ENCODE data around the gene PECR. TPM values are rescaled to one million over a fixed set of nuclear protein-coding genes. Genes with fewer than 3 reads are reported as not detected.

PECR gene
- total RNA-seq, 1 experiment from 2014 or later, result 16.3 TPM

GRCh38 chr2:216064014-216064630 lies 17.5 kb downstream of the PECR start:
- ChIA-PET POLR2A (no interaction called here), CTCF (no interaction called here), RAD21 (ENCODE audit: low non-redundant PET in 1 of 2, low total read pairs in 2 of 2, uncharacterized antibody in 2 of 2, unreplicated experiment in 2 of 2) (no interaction called here)
- no peak for ATAC-seq
- no peak for DNase-seq (ENCODE audit: low read depth, low spot score)
- H3K4me3 ChIP-seq (replicated peaks in 1 of 2; ENCODE audit: low read depth in 1 of 2, low read length in 2 of 2), result no peak overlapping the region
- H3K79me2 ChIP-seq (ENCODE audit: insufficient read depth, low read length), result no peaks in the 10 kb centered on the region
- no TSS peak for BruUV-seq (replicated peaks)
- no peak overlapping the region for H3K9ac ChIP-seq (ENCODE audit: low read length)
- no peaks in the 10 kb centered on the region for H3K4me1 ChIP-seq (ENCODE audit: control insufficient read depth in 1 of 2, insufficient read depth in 2 of 2, low read length in 2 of 2)
- TF ChIP-seq RAD21 (IDR thresholded peaks at IDR 0.05; ENCODE audit: low read depth) (peak; percentile 39; the same call in 1 of the 2 replicates), POLR2AphosphoS5 (IDR thresholded peaks at IDR 0.05; ENCODE audit: low read depth, low read length) (no peak)
- no peaks in the 10 kb centered on the region for H4K20me1 ChIP-seq (ENCODE audit: insufficient read depth)
- no peaks in the 10 kb centered on the region for H3K27me3 ChIP-seq (ENCODE audit: insufficient read depth, low read length)
- H2AFZ ChIP-seq (ENCODE audit: low read depth, low read length, poor library complexity, severe bottlenecking), result no peak overlapping the region
- no peaks in the 10 kb centered on the region for H3K9me2 ChIP-seq (ENCODE audit: insufficient read depth)
- no peaks in the 10 kb centered on the region for H3K9me3 ChIP-seq (ENCODE audit: control insufficient read depth in 1 of 2, insufficient read depth in 1 of 2, low read depth in 1 of 2, low read length in 2 of 2)
- peaks cover 0 to 3% of the 10 kb centered on the region in 2 experiments; a peak in 1 of 4 replicates for H3K36me3 ChIP-seq (ENCODE audit: control insufficient read depth in 1 of 2, insufficient read depth in 2 of 2, low read length in 2 of 2)
- no peak overlapping the region for H3K4me2 ChIP-seq (ENCODE audit: low read length)
- no peak overlapping the region for H3K27ac ChIP-seq (ENCODE audit: low read depth, low read length)
- intact Hi-C loops (cut with micrococcal nuclease), result no loop called here

GRCh38 chr2:216059233-216059834 lies 22.3 kb downstream of the PECR start:
- TF ChIP-seq CTCF (IDR thresholded peaks at IDR 0.05 in 2 of 3, conservative IDR thresholded peaks at IDR 0.05 in 1 of 3; ENCODE audit: borderline replicate concordance in 1 of 3, insufficient read depth in 1 of 3, low read depth in 2 of 3, low read length in 2 of 3), result peak; percentile 9 to 48 (median 21); a peak in 3 of 6 replicates
- TF ChIP-seq CBX3 (IDR thresholded peaks at IDR 0.05; ENCODE audit: low read depth), result no peak
- TF ChIP-seq MAX (IDR thresholded peaks at IDR 0.05), result no peak
- TF ChIP-seq POLR2AphosphoS5 (IDR thresholded peaks at IDR 0.05; ENCODE audit: low read depth, low read length), result no peak
- no peak for TF ChIP-seq SIN3A (IDR thresholded peaks at IDR 0.05; ENCODE audit: low read depth)
- no peak for TF ChIP-seq FOSL1 (IDR thresholded peaks at IDR 0.05; ENCODE audit: low read depth)
- no peak for TF ChIP-seq ATF3 (IDR thresholded peaks at IDR 0.05)
- Histone ChIP-seq H3K9ac (ENCODE audit: low read length) (no peak overlapping the region), H2AFZ (ENCODE audit: low read depth, low read length, poor library complexity, severe bottlenecking) (no peak overlapping the region), H3K79me2 (ENCODE audit: insufficient read depth, low read length) (no peaks in the 10 kb centered on the region), H3K27me3 (ENCODE audit: insufficient read depth, low read length) (no peaks in the 10 kb centered on the region), H3K36me3 (ENCODE audit: control insufficient read depth in 1 of 2, insufficient read depth in 2 of 2, low read length in 2 of 2) (peaks cover 0 to 3% of the 10 kb centered on the region in 2 experiments; a peak in 1 of 4 replicates), H3K4me3 (replicated peaks in 1 of 2; ENCODE audit: low read depth in 1 of 2, low read length in 2 of 2) (no peak overlapping the region), H4K20me1 (ENCODE audit: insufficient read depth) (no peaks in the 10 kb centered on the region), H3K4me2 (ENCODE audit: low read length) (no peak overlapping the region), H3K27ac (ENCODE audit: low read depth, low read length) (no peak overlapping the region), H3K4me1 (ENCODE audit: control insufficient read depth in 1 of 2, insufficient read depth in 2 of 2, low read length in 2 of 2) (peaks cover 7 to 18% of the 10 kb centered on the region in 2 experiments; a peak in 3 of 4 replicates), H3K9me3 (ENCODE audit: control insufficient read depth in 1 of 2, insufficient read depth in 1 of 2, low read depth in 1 of 2, low read length in 2 of 2) (no peaks in the 10 kb centered on the region), H3K9me2 (ENCODE audit: insufficient read depth) (no peaks in the 10 kb centered on the region)
- no TSS peak for BruUV-seq (replicated peaks)
- ChIA-PET RAD21 (ENCODE audit: low non-redundant PET in 1 of 2, low total read pairs in 2 of 2, uncharacterized antibody in 2 of 2, unreplicated experiment in 2 of 2) (no interaction called here), POLR2A (no interaction called here), CTCF (interaction anchor here (1.7 kb wide), 1 partner anchor 25 kb away, joined by 6 read pairs; no protein-coding TSS in a partner anchor)
- intact Hi-C loops (cut with micrococcal nuclease), result no loop called here
- ATAC-seq (peak; percentile 59), DNase-seq (ENCODE audit: low read depth, low spot score) (no peak)
